Adrenal gland (tissue), 12 donors: ENCODE results near the gene FGF22. TPM values are rescaled to one million over a fixed set of nuclear protein-coding genes. Genes with fewer than 3 reads are reported as not detected.
A peak's percentile ranks its signal among the peaks of the same experiment; 100 is the strongest.

Experiments used
- DNase-seq, 7 donors: peaks; one replicate each; pipeline ENCODE4 v3.0.0-alpha.2; 2019 to 2020
- H3K27ac ChIP-seq, 5 donors: fragments of 200-600 bp; sonication (generic) in 4 of 5; 1 replicate in 3 of 5; 2 replicates in 2 of 5; pipeline versions ENCODE4 v1.5.1 to v1.8.0; 2016 to 2020; ENCODE audit warnings: mild to moderate bottlenecking in 1 of 5
- H3K27me3 ChIP-seq: fragments of 200-600 bp; 2 replicates; pipeline ENCODE4 v1.8.0; 2021
- H3K36me3 ChIP-seq, 2 donors: fragments of 200-600 bp; replicated peaks in 1 of 2; 1 replicate in 1 of 2; 2 replicates in 1 of 2; pipeline versions ENCODE4 v1.5.1 to v1.8.0; 2018 to 2022
- H3K4me1 ChIP-seq, 2 donors: fragments of 200-600 bp; replicated peaks in 1 of 2; 1 replicate in 1 of 2; 2 replicates in 1 of 2; pipeline versions ENCODE4 v1.5.1 to v1.8.0; 2018 to 2021
- H3K4me3 ChIP-seq, 4 donors: fragments of 200-600 bp; sonication (generic) in 3 of 4; one replicate each; pipeline ENCODE4 v1.5.1; 2016 to 2018
- H3K9me3 ChIP-seq, 3 donors: fragments of 200-600 bp; sonication (generic) in 1 of 3; replicated peaks in 1 of 3; 1 replicate in 2 of 3; 2 replicates in 1 of 3; pipeline versions ENCODE4 v1.5.1 to v1.8.0; 2016 to 2021
- POLR2A ChIP-seq, 2 donors: fragments of 450-650 bp; IDR thresholded peaks; one replicate each; pipeline ENCODE4 v1.6.1; 2017; ENCODE audit warnings: antibody characterized with exemption in 2 of 2, mild to moderate bottlenecking in 2 of 2, moderate library complexity in 1 of 2
- WGBS, 4 donors: extraction: QIAGEN DNeasy Blood & Tissue Kit in 2 of 4; methylation state at CpG; one replicate each; pipeline versions ENCODE4 v1.1.5 to v1.1.7; 2013 to 2017; 5-methylcytosine and 5-hydroxymethylcytosine counted together
- intact Hi-C, 2 donors: fragments of 100-400 bp; cut with DNase I; formaldehyde crosslinking; loops; one replicate each; pipeline versions ENCODE4 v1.14.1 to v1.15.0; 2022 to 2023
- polyA plus RNA-seq, 3 donors: library from polyadenylated mRNA; stranded (reverse); fragments of 200-250 nt in 2 of 3; fragments of 350-450 nt in 1 of 3; fragmentation: Illumina TruSeq in 1 of 3; extraction: RNeasy Lipid Tissue Mini Kit (QIAGEN cat#74804) in 1 of 3; gene quantifications; one replicate each; pipeline ENCODE4 v1.2.3, GENCODE V29; 2013 to 2014
- total RNA-seq, 9 donors: library from RNA; depleted of rRNA in 4 of 9; stranded (reverse); fragments of >200 nt in 4 of 9; fragments of 120-200 nt in 1 of 9; fragmentation: NEBNext Ultra II Directional in 1 of 9; extraction: Animal tissue kit (Norgen Biotek cat#: 25700) in 1 of 9; gene quantifications; one replicate each; pipeline versions ENCODE4 v1.1.0 to v1.2.4, GENCODE V29; 2013 to 2023
- TF ChIP-seq, protein P1 (sequence below), 6 experiments: fragments of 450-650 bp in 4 of 6; fragments of 200-600 bp in 2 of 6; sonication (generic) in 1 of 6; IDR thresholded peaks; 1 replicate in 5 of 6; 2 replicates in 1 of 6; pipeline versions ENCODE4 v1.5.1 to v1.8.0; 2016 to 2021; ENCODE audit warnings: antibody characterized with exemption in 6 of 6, mild to moderate bottlenecking in 2 of 6, moderate library complexity in 1 of 6
- donor health status: healthy with polysubstance abuse.
- donor health status: Bipolar disorder and iron deficiency.
- donor health status: DM: yes; HTN: yes; CAD: no.
- donor health status: DM: no; HTN: no; CAD: no.
- donor health status: DM: no; HTN: no; CAD: no.
- donor health status: DM: yes; HTN: yes; CAD: no.

Gene FGF22
- total and polyA plus RNA-seq, 12 donors, result 0.14 to 1.2 (median 0.31) TPM; not detected in 6

DNA sequence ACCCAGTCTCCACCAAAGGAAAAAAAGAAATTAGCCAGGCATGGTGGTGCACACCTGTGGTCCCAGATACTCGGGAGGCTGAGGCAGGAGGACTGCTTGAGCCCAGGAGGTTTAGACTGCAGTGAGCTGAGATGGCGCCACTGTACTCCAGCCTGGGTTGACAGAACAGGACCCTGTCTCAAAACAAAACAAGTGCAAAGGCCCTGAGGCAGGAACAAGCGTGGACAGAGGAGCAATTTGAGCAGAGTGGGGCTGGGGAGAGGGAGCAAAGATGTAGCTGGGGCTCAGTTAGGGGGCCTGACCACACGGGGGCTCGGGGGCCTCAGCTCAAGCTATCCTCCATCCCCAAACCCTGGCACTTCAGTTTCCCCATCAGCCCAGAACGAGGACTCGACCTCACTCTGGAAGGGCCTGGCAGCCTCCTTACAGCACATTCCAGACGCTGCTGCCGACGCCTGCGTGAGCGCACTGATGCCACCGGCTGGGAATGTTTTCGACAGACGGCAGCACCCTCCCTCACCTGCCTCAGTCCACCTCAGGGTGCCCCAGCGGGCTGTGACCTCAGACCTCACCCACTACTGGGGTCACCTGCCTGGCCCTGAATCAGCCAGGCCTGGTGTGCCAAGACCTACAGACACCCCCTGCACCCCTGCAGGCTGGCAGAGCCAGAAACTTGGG lies 4.6 kb upstream of the FGF22 start:
- TF ChIP-seq, protein P1, sequence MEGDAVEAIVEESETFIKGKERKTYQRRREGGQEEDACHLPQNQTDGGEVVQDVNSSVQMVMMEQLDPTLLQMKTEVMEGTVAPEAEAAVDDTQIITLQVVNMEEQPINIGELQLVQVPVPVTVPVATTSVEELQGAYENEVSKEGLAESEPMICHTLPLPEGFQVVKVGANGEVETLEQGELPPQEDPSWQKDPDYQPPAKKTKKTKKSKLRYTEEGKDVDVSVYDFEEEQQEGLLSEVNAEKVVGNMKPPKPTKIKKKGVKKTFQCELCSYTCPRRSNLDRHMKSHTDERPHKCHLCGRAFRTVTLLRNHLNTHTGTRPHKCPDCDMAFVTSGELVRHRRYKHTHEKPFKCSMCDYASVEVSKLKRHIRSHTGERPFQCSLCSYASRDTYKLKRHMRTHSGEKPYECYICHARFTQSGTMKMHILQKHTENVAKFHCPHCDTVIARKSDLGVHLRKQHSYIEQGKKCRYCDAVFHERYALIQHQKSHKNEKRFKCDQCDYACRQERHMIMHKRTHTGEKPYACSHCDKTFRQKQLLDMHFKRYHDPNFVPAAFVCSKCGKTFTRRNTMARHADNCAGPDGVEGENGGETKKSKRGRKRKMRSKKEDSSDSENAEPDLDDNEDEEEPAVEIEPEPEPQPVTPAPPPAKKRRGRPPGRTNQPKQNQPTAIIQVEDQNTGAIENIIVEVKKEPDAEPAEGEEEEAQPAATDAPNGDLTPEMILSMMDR (IDR thresholded peaks at IDR 0.05), result no peak
- TF ChIP-seq POLR2A (IDR thresholded peaks at IDR 0.05), result no peak
- Histone ChIP-seq H3K4me1 (peaks cover 14 to 30% of the 10 kb centered on the region in 2 donors), H3K27ac (no peak overlapping the region), H3K36me3 (no peaks in the 10 kb centered on the region), H3K4me3 (no peak overlapping the region), H3K9me3 (no peaks in the 10 kb centered on the region), H3K27me3 (no peaks in the 10 kb centered on the region)
- 87 to 94% (median 90%) methylated on average over 13 to 16 of the region's 16 CpGs for whole genome bisulfite sequencing, 4 donors
- intact Hi-C loops, result no loop called here
- no peak for DNase-seq

- no peaks in the 10 kb centered on the region for H3K9me3 ChIP-seq
- peaks cover 5 to 15% of the 10 kb centered on the region in 2 donors for H3K4me1 ChIP-seq
- DNase-seq, result no peak
- no peak for TF ChIP-seq POLR2A (IDR thresholded peaks at IDR 0.05)
- TF ChIP-seq, protein P1 (IDR thresholded peaks at IDR 0.05), result no peak
- no peak overlapping the region for H3K27ac ChIP-seq
- H3K27me3 ChIP-seq, result no peaks in the 10 kb centered on the region
- intact Hi-C loops, result no loop called here
- WGBS, 4 donors, result 60 to 83% (median 66%) methylated on average over 1 to 17 of the region's 17 CpGs
- H3K4me3 ChIP-seq, result peak overlapping the region in 1 of 4 donors; percentile 63
- no peaks in the 10 kb centered on the region for H3K36me3 ChIP-seq
Observed at GRCh38 chr19:638906-639252, 800 bp upstream of the FGF22 start.

- WGBS, 4 donors, result 37 to 90% (median 61%) methylated on average over 2 to 25 of the region's 25 CpGs
- Histone ChIP-seq H3K36me3 (no peaks in the 10 kb centered on the region), H3K4me3 (peak overlapping the region in 1 of 4 donors; percentile 63), H3K27me3 (no peaks in the 10 kb centered on the region), H3K4me1 (peaks cover 5 to 7% of the 10 kb centered on the region in 2 donors), H3K9me3 (no peaks in the 10 kb centered on the region), H3K27ac (peak overlapping the region in 1 of 5 donors; percentile 55)
- no peak for DNase-seq
- TF ChIP-seq, protein P1 (IDR thresholded peaks at IDR 0.05), result no peak
- TF ChIP-seq POLR2A (IDR thresholded peaks at IDR 0.05), result no peak
- intact Hi-C loops, result no loop called here
Observed at GRCh38 chr19:640161-640558, 481 bp downstream of the FGF22 start.

DNA sequence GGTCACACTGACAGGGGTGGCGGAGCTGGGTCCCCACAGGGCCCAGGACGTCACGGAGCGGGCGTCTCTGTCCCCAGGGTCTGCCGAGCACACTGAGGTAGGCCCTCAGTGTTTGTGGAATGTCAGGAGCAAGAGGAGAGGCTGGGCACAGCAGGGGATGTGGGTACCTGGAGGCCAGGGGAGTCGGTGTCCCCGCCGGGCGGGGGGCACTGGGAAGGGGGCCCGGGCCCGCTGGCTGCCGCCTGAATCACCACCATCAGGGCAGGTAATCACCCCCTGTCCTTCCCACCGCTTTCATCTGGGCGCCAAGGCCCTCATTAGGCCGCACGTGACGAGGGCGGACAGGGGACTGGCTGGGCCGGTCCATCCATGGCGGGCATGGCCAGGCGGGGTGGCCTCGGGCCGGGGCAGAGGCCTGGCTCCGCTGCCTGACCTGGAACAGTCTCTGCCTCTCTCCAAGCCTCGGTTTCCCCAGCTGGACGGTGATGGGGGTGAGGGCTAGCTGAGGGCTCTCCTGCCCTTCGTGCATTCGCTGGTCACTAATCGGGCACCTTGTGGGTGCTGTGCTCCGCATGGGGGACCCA lies 1.0 kb downstream of the FGF22 start:
- H3K9me3 ChIP-seq, result no peaks in the 10 kb centered on the region
- WGBS, 4 donors, result 65 to 92% (median 89%) methylated on average over 4 to 29 of the region's 31 CpGs
- intact Hi-C loops, result no loop called here
- no peak overlapping the region for H3K27ac ChIP-seq
- peaks cover 5 to 7% of the 10 kb centered on the region in 2 donors for H3K4me1 ChIP-seq
- no peak overlapping the region for H3K4me3 ChIP-seq
- TF ChIP-seq, protein P1 (IDR thresholded peaks at IDR 0.05), result no peak
- no peak for TF ChIP-seq POLR2A (IDR thresholded peaks at IDR 0.05)
- H3K27me3 ChIP-seq, result no peaks in the 10 kb centered on the region
- no peaks in the 10 kb centered on the region for H3K36me3 ChIP-seq
- DNase-seq, result no peak
